Stimulated activated CD4-positive, alpha-beta T cell treated with anti-CD3 and anti-CD28 coated beads, TNF-alpha, amount 100 ng/mL, for 4 hours (primary cell): ENCODE measurements around the gene TIRAP.
"Not testable (repeated sequence)": the region's sequence is repeated elsewhere in the genome, so short reads cannot be mapped to it uniquely, and the experiment has no call there.

Experiments used
- DNase-seq, 3 experiments: peaks; one replicate each; pipeline ENCODE4 v3.0.0-alpha.2; 2020; ENCODE audit warnings: low read depth in 3 of 3

Gene TIRAP

DNA sequence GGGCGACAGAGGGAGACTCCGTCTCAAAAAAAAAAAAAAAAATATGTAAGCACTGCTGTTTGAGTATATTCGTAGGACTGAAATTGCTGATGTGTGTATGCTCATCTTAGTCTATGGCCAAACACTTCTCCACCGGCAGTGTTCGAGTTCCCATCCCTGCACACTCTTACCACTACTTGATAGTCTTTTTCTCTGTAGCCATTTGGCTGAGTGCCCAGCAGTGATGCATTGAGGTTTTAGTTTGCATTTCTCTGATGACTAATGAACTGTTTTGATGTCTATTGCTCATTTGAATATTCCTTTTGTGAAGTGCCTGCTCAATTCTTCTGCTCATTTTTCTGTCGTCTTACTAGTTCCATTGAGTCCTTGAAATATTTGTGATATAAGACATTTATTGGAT lies 1.9 kb downstream of the TIRAP start:
- DNase-seq = peak; percentile 57 to 78 (median 71)

GRCh38 chr11:126288237-126288636 lies 5.3 kb downstream of the TIRAP start:
- DNase-seq = no peak

- DNase-seq = no peak
These were observed 8.0 kb downstream of the TIRAP start for GRCh38 chr11:126290887-126291286.

- no peak for DNase-seq
These were observed 10.8 kb downstream of the TIRAP start for GRCh38 chr11:126293726-126294125.

DNA sequence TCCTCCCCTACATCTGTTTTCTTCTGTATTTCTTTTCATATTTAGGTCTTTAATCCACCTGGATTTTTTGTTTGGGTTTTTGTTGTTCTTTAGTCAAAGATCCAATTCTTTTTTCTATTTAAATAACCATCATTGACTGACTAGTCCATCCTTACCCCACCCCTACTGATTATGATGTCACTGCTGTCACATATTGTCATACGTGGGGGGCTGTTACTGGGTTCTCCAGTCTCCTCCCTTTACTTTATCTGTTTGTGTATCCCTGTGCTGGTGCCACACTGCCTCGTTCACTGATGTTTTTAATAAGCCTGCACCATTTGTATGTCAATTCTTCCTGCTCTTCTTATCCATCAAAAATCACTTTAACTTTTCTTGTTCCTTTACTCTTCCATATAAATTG lies 14.1 kb downstream of the TIRAP start:
- DNase-seq = no peak

- DNase-seq = peak; percentile 74 to 82 (median 79)
These were observed 20.9 kb downstream of the TIRAP start, which contains the start of gene DCPS for GRCh38 chr11:126303623-126304456. DCPS (plus strand) TSS chr11:126304060; CDS start chr11:126304081, 21 bp downstream.

DNA sequence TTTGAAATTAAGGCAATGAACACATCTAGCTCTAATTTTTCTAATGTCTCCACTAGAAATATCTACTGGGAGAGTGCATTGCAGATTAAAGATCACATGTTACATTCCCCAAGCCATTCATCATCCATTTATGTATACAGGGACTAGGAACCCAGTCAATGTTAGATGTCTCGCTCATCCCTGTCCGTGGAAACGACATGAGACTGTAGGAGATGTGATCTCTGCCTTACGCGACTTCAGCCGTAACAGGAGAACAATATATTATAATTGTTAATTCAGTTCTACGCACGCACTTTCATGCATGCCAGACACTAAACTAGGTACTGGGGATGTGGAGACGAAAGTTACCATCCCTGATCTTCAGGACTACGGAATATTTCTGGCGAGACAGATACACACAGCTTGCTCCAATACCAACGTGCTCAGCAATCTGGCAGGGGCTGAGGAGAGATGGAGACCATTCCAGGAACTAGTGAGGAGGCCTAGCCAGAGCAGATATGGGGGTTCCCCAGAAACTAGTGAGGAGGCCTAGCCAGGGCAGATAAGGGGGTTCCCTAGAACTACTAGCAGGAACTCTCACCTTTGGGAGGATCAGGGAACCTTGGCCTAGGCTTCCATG lies 21.7 kb downstream of the TIRAP start:
- DNase-seq = no peak

GRCh38 chr11:126305699-126306098 lies 22.8 kb downstream of the TIRAP start:
- no peak for DNase-seq

- DNase-seq = no peak
These were observed 24.8 kb downstream of the TIRAP start for GRCh38 chr11:126307706-126308105.

GRCh38 chr11:126308271-126308671 lies 25.4 kb downstream of the TIRAP start:
- DNase-seq = no peak

GRCh38 chr11:126308771-126309170 lies 25.9 kb downstream of the TIRAP start:
- not testable (repeated sequence) for DNase-seq

GRCh38 chr11:126310200-126310991 lies 27.5 kb downstream of the TIRAP start:
- DNase-seq = peak in 1 of 3 experiments; percentile 16

DNA sequence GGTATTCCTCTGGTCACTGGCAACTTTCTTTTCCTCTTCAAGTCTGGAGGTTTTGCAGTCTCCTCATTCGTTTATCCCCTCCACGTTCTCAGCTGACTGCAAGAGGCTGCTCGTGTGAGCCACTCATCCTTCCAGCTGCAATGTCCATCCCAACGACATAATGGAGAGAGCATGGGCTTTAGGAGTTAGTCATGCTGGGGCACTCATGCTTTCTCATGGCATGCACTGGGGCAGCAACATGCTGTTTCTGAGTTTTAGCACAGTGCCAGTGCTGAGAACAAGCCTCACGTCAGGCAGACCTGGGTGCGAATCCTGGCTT lies 28.1 kb downstream of the TIRAP start:
- no peak for DNase-seq

- DNase-seq = no peak
These were observed 28.8 kb downstream of the TIRAP start for GRCh38 chr11:126311401-126312291.

- no peak for DNase-seq
These were observed 30.1 kb downstream of the TIRAP start for GRCh38 chr11:126312961-126313360.

GRCh38 chr11:126313826-126314225 lies 30.9 kb downstream of the TIRAP start:
- no peak for DNase-seq

DNA sequence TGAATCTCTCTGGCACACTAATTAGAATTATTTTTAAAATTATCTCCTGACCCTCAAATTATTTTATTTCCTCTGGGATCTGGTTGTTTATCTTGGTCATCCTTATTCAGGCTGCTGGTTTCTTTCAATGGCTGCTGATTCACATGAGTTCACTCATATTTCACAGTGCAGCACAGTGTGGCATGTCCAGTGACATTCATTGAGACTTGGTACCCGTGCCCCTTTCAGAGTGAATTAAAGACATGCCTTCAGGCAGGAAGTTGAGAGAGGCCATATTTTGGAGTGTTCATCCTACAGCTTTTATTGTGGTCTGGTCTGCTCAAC lies 34.5 kb downstream of the TIRAP start:
- no peak for DNase-seq

- no peak for DNase-seq
These were observed 35.1 kb downstream of the TIRAP start for GRCh38 chr11:126317756-126318573.

DNA sequence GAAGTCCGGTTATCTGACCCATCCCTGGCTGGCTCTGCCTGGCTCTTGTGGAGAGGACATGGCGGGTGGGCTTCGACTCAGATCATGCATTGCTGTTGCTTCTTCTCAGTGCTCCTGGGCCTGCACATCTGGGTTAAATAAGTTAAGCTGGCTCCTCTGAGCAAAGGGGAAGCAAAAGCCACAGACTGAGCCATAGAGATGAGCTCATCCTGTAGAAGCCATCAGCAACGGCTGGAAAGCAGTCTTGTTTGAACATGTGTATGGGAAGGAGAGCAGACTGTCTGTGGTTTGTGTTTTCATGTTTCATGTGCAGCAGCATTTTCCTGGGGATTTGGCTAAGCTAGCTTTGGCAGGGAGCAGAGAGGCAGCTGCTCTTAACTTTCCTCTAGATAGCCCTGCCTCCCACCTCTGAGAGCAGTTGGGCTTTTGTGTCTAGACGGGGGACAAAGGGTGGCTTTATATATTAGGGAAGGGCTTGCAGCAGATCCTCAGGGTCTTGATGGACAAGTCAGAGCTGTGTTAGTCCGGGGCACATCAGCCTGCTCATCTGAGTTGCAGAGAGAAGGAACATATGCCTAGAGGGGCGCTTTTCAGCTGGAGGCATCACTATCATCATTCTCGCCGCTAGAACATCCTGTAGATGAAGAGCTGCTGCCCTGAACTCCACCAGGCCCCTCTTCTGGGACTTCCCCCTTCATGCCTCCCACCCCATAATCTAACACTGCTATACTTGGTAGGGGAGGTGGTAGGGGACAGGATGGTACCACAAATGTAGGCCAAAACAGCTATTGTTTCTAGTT lies 35.9 kb downstream of the TIRAP start:
- no peak for DNase-seq

- DNase-seq = no peak
These were observed 36.5 kb downstream of the TIRAP start for GRCh38 chr11:126319374-126319740.
